ENCODE results near the gene DRD4.

DRD4 gene

GRCh38 chr11:660681-661444, 23.8 kb downstream of the DRD4 start:
- H3K27ac ChIP-seq (ENCODE audit: low read depth, low read length) = no peak overlapping the region
- H3K79me2 ChIP-seq (ENCODE audit: control insufficient read depth, insufficient read depth, low read length, unreplicated experiment) = no peaks in the 10 kb centered on the region
- H3K27me3 ChIP-seq (ENCODE audit: insufficient read depth, low read length) = no peaks in the 10 kb centered on the region
- H3K4me3 ChIP-seq (ENCODE audit: low read depth, low read length) = no peak overlapping the region
- peaks cover under 1% of the 10 kb centered on the region for H3K4me1 ChIP-seq (ENCODE audit: control insufficient read depth, insufficient read depth, low read length, unreplicated experiment)
- peaks cover 14% of the 10 kb centered on the region for H3K36me3 ChIP-seq (ENCODE audit: insufficient read depth, low read length)
- no peak overlapping the region for H2AFZ ChIP-seq (ENCODE audit: low read length, unreplicated experiment)

DNA sequence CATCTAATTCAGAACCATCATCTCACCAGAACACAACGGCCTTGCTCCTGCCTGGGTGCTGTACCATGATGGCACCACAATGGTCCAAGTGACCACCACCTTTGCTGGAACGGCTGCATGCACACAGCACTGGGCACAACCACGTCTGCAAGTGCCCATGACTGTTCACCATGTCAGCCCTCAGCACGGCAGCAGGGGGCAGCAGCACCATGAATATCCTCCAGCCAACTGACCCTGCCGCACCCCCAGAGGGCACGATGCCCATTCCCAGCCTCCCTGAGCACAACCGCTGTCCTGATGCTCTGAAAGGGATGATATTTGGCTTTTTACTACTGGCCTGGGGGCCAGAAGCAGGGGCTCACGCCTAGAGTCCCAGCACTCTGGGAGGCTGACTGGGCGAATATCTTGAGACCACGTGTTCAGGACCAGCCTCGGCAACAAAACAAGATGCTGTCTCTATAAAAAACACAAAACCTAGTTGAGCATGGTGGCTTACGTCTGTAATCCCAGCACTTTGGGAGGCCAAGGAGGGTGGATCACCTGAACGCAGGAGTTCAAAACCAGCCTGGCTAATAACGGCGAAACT, 25.7 kb downstream of the DRD4 start:
- Histone ChIP-seq H3K4me3 (ENCODE audit: low read depth, low read length) (no peak overlapping the region), H2AFZ (ENCODE audit: low read length, unreplicated experiment) (no peak overlapping the region), H3K27ac (ENCODE audit: low read depth, low read length) (no peak overlapping the region), H3K36me3 (ENCODE audit: insufficient read depth, low read length) (peaks cover 17% of the 10 kb centered on the region), H3K27me3 (ENCODE audit: insufficient read depth, low read length) (no peaks in the 10 kb centered on the region), H3K79me2 (ENCODE audit: control insufficient read depth, insufficient read depth, low read length, unreplicated experiment) (no peaks in the 10 kb centered on the region), H3K4me1 (ENCODE audit: control insufficient read depth, insufficient read depth, low read length, unreplicated experiment) (peaks cover 4% of the 10 kb centered on the region)

- H3K4me1 ChIP-seq (ENCODE audit: control insufficient read depth, insufficient read depth, low read length, unreplicated experiment) = peaks cover 4% of the 10 kb centered on the region
- H3K27ac ChIP-seq (ENCODE audit: low read depth, low read length) = peak overlapping the region; percentile 19; the same call in 1 of the 2 replicates
- H3K79me2 ChIP-seq (ENCODE audit: control insufficient read depth, insufficient read depth, low read length, unreplicated experiment) = no peaks in the 10 kb centered on the region
- H3K36me3 ChIP-seq (ENCODE audit: insufficient read depth, low read length) = peaks cover 17% of the 10 kb centered on the region
- no peaks in the 10 kb centered on the region for H3K27me3 ChIP-seq (ENCODE audit: insufficient read depth, low read length)
- H3K4me3 ChIP-seq (ENCODE audit: low read depth, low read length) = no peak overlapping the region
- no peak overlapping the region for H2AFZ ChIP-seq (ENCODE audit: low read length, unreplicated experiment)
These were observed 28.1 kb downstream of the DRD4 start for GRCh38 chr11:665062-665703.

DNA sequence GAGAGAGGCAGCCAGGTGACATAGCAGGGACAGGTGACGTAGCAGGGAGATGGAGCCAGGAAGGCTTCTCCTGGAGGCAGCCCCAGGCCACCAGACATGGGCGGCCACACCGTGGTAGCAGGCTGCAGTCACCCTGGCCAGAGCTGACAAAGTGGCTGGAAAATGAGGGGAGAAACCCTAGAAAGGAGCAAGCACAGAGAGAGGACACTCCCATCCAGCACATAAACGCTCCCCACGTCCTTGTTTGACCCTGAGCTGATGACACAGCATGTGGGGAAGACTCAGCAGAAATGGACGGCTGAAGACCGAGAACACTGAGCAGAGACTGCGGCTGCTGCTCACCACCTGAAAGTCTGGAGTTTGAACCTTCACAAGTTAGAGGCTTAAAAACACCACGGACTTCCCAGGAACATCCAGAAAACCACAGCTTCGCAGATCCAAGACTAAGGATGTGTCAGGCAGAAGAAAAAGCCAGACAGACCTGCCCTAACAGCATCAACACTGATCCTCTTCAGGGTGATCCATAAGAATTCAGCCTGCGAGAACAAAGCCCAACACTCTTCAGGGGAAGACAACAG, 28.7 kb downstream of the DRD4 start:
- no peak overlapping the region for H2AFZ ChIP-seq (ENCODE audit: low read length, unreplicated experiment)
- peak overlapping the region; percentile 19; the same call in 1 of the 2 replicates for H3K27ac ChIP-seq (ENCODE audit: low read depth, low read length)
- H3K79me2 ChIP-seq (ENCODE audit: control insufficient read depth, insufficient read depth, low read length, unreplicated experiment) = no peaks in the 10 kb centered on the region
- H3K4me3 ChIP-seq (ENCODE audit: low read depth, low read length) = no peak overlapping the region
- H3K36me3 ChIP-seq (ENCODE audit: insufficient read depth, low read length) = peaks cover 17% of the 10 kb centered on the region
- no peaks in the 10 kb centered on the region for H3K27me3 ChIP-seq (ENCODE audit: insufficient read depth, low read length)
- H3K4me1 ChIP-seq (ENCODE audit: control insufficient read depth, insufficient read depth, low read length, unreplicated experiment) = peaks cover 4% of the 10 kb centered on the region

DNA sequence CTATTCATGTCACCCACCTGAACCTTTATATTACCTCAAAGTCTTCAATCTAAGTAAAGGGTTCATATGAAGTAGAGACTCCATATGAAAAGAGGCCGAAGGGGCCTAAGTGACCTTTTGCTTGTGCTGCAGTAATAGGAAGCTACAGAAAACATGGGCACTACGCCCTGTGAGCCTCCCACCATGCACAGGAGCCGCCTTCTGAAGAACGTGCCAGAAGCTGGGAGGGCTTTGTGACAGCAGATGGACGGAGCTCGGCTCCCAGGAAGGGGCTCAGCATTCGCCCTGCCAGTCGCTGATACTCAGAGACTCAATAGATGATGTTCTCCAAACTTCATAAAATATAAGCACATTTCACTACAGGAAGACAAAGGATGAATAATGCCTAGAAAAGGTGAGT, 36.8 kb downstream of the DRD4 start:
- no peaks in the 10 kb centered on the region for H3K27me3 ChIP-seq (ENCODE audit: insufficient read depth, low read length)
- H3K27ac ChIP-seq (ENCODE audit: low read depth, low read length) = no peak overlapping the region
- no peak overlapping the region for H3K4me3 ChIP-seq (ENCODE audit: low read depth, low read length)
- no peaks in the 10 kb centered on the region for H3K79me2 ChIP-seq (ENCODE audit: control insufficient read depth, insufficient read depth, low read length, unreplicated experiment)
- no peaks in the 10 kb centered on the region for H3K4me1 ChIP-seq (ENCODE audit: control insufficient read depth, insufficient read depth, low read length, unreplicated experiment)
- H2AFZ ChIP-seq (ENCODE audit: low read length, unreplicated experiment) = no peak overlapping the region
- peaks cover 25% of the 10 kb centered on the region; the same call in 1 of the 2 replicates for H3K36me3 ChIP-seq (ENCODE audit: insufficient read depth, low read length)

DNA sequence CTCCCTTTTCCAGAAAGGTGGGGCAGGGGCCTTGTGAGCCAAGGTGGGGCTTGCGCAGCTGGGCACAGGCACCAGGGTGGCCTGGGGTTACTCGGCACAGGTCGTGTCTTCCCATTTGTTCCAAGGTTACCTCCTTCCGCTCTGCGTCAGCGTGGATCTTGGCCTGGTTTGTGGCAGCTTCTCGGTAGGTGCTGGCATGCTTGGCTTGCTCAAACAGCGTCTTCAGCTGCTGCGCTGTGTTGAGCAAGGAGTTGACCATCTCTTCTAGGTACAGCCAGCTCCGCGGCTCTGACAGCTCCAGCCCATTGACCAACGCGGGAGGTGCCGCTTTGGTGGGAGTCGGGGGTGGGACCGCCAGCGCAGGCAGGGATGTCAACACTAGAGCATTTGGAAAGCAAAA, 37.3 kb downstream of the DRD4 start:
- Histone ChIP-seq H3K79me2 (ENCODE audit: control insufficient read depth, insufficient read depth, low read length, unreplicated experiment) (no peaks in the 10 kb centered on the region), H2AFZ (ENCODE audit: low read length, unreplicated experiment) (no peak overlapping the region), H3K27me3 (ENCODE audit: insufficient read depth, low read length) (no peaks in the 10 kb centered on the region), H3K4me1 (ENCODE audit: control insufficient read depth, insufficient read depth, low read length, unreplicated experiment) (no peaks in the 10 kb centered on the region), H3K4me3 (ENCODE audit: low read depth, low read length) (no peak overlapping the region), H3K36me3 (ENCODE audit: insufficient read depth, low read length) (peaks cover 25% of the 10 kb centered on the region; the same call in 1 of the 2 replicates), H3K27ac (ENCODE audit: low read depth, low read length) (no peak overlapping the region)

DNA sequence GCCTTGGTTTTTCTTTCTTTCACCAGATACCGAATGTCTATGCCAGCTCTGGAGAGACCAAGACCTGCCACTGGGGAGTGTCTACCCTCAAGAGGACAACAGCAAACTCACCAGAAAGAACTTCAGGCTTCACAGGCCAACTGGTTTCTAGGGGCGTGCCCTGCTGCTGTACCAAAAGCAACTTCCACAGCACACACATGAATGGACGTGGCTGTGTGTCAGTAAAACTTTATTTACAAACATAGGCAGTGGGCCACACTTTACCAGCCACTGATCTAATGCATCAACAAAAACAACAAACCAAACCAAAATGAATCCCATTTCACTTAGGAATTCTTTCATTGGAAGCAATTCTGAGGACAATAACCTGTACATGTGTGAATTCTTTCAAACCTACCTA, 41.2 kb downstream of the DRD4 start:
- no peak overlapping the region for H2AFZ ChIP-seq (ENCODE audit: low read length, unreplicated experiment)
- H3K4me1 ChIP-seq (ENCODE audit: control insufficient read depth, insufficient read depth, low read length, unreplicated experiment) = no peaks in the 10 kb centered on the region
- H3K4me3 ChIP-seq (ENCODE audit: low read depth, low read length) = no peak overlapping the region
- no peak overlapping the region for H3K27ac ChIP-seq (ENCODE audit: low read depth, low read length)
- H3K27me3 ChIP-seq (ENCODE audit: insufficient read depth, low read length) = no peaks in the 10 kb centered on the region
- H3K79me2 ChIP-seq (ENCODE audit: control insufficient read depth, insufficient read depth, low read length, unreplicated experiment) = no peaks in the 10 kb centered on the region
- H3K36me3 ChIP-seq (ENCODE audit: insufficient read depth, low read length) = peaks cover 32% of the 10 kb centered on the region

DNA sequence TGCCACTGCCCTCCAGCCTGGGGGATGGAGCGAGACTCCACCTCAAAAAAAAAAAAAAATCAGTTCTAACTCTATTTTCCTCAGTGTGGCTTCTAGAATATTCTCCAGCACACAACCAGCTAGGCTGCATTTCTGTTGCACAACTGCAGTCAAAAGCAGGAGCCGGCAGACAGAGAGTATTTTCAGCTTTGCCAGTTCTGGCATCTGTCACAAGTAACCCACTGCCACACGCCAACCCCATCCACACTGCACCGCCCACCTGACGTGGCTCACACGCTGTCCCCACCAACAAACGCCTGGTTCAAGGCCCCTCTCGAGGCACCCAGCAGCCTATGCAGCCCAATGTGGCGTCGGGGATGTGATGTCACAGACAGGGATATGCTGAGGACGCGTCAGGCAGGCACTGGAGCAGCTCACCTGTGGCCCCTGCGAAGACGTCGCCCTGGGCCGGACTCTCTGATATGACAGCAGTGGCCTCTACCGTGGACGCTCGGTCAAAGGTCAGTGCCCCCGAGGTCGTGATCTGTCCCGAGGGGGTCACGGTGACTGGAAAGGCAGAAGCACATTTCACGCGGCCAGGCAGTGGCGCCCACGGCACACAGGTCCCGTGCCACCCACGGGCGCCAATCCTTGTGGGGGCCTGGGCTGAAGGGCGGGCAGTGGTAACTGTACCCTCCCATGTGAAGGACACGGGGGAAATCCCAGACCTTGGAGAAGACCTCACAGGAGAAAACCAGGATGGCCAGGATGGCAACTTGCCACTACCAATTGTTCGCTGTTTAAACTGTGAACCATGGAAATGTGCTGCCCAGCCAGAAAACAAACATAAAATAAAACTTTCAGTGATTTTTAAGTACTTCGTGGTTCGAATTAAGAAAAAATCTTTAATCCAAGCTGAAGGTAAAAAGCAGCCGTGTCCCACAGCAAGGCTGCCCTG, 42.5 kb downstream of the DRD4 start:
- H3K4me3 ChIP-seq (ENCODE audit: low read depth, low read length) = no peak overlapping the region
- no peaks in the 10 kb centered on the region for H3K27me3 ChIP-seq (ENCODE audit: insufficient read depth, low read length)
- no peaks in the 10 kb centered on the region for H3K79me2 ChIP-seq (ENCODE audit: control insufficient read depth, insufficient read depth, low read length, unreplicated experiment)
- no peak overlapping the region for H2AFZ ChIP-seq (ENCODE audit: low read length, unreplicated experiment)
- peaks cover 24% of the 10 kb centered on the region for H3K36me3 ChIP-seq (ENCODE audit: insufficient read depth, low read length)
- no peak overlapping the region for H3K27ac ChIP-seq (ENCODE audit: low read depth, low read length)
- H3K4me1 ChIP-seq (ENCODE audit: control insufficient read depth, insufficient read depth, low read length, unreplicated experiment) = no peaks in the 10 kb centered on the region

DNA sequence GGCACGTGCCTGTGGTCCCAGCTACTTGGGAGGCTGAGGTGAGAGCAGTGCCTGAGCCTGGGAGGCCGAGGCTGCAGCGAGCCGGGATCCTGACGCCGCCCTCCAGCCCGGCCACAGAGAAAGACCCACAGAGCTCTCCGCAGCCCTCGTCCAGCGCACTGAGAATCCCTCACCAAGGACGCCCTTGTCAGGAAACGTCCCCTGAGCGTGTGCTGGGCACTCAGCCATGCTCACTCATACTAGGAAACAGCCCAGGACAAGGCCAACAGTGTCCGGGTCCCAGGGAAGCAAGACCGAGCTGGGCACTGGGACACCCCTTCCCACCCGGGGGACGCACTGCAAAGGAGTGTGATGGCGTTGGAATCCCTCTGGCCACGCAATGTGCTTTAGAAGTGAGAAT, 43.4 kb downstream of the DRD4 start:
- H3K36me3 ChIP-seq (ENCODE audit: insufficient read depth, low read length) = peaks cover 26% of the 10 kb centered on the region
- H3K4me3 ChIP-seq (ENCODE audit: low read depth, low read length) = no peak overlapping the region
- H3K79me2 ChIP-seq (ENCODE audit: control insufficient read depth, insufficient read depth, low read length, unreplicated experiment) = no peaks in the 10 kb centered on the region
- H2AFZ ChIP-seq (ENCODE audit: low read length, unreplicated experiment) = no peak overlapping the region
- H3K4me1 ChIP-seq (ENCODE audit: control insufficient read depth, insufficient read depth, low read length, unreplicated experiment) = no peaks in the 10 kb centered on the region
- H3K27me3 ChIP-seq (ENCODE audit: insufficient read depth, low read length) = no peaks in the 10 kb centered on the region
- H3K27ac ChIP-seq (ENCODE audit: low read depth, low read length) = no peak overlapping the region

GRCh38 chr11:680970-681369, 43.9 kb downstream of the DRD4 start:
- H3K36me3 ChIP-seq (ENCODE audit: insufficient read depth, low read length) = peaks cover 26% of the 10 kb centered on the region

More at GRCh38 chr11:680970-681369, 43.9 kb downstream of the DRD4 start:
- Histone ChIP-seq H2AFZ (ENCODE audit: low read length, unreplicated experiment) (no peak overlapping the region), H3K27me3 (ENCODE audit: insufficient read depth, low read length) (no peaks in the 10 kb centered on the region), H3K4me1 (ENCODE audit: control insufficient read depth, insufficient read depth, low read length, unreplicated experiment) (no peaks in the 10 kb centered on the region), H3K27ac (ENCODE audit: low read depth, low read length) (no peak overlapping the region), H3K79me2 (ENCODE audit: control insufficient read depth, insufficient read depth, low read length, unreplicated experiment) (no peaks in the 10 kb centered on the region), H3K4me3 (ENCODE audit: low read depth, low read length) (no peak overlapping the region)
